GM21737 (cell line): ENCODE measurements around the gene CHMP1B.
"Not testable (repeated sequence)": the region's sequence is repeated elsewhere in the genome, so short reads cannot be mapped to it uniquely, and the experiment has no call there.

Experiments
- ATAC-seq: cut with Tn5 transposase; IDR thresholded peaks from one replicate; pipeline ENCODE4 v1.9.1; 2021; ENCODE audit warnings: mild to moderate bottlenecking, moderate library complexity; ENCODE audit not compliant: unreplicated experiment

CHMP1B gene

DNA sequence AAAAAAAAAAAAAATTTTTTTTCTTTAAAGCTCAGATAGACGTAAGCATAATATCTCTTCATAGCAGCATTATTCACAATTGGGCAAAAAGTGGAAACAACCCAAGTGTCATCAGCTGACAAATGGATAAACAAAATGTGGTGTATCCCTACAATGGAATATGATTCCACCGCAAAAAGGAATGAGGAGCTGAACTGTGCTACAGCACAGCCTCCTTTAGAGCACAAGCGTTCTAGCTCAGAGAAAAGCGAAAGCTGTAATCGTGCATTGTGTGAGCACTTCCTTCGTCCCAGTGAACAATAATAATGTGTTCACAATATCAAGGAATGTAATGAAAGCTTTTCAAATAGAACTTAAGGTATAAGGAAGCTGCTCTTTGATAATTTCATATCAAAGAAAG, 11.7 kb upstream of the CHMP1B start:
- ATAC-seq, result no peak

DNA sequence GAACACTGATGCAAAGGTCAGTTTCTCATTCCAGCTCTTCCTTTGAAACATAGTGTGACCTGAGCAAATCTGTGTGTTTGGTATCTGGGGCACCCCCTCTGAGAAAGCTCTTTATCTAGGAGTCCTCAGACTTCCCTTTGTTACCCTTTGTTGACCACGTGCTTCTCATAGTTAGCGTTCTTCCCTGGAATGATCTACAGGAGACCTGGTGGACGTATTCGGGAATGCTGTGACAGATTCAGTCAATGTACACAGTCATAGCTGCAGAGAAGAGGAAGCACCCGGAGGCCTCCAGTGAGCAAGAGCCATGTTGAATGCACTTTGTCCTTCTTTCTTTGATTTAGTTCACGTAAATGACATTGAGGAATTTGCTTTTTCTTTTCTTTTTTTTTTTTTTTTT, 10.7 kb upstream of the CHMP1B start:
- ATAC-seq, result no peak

DNA sequence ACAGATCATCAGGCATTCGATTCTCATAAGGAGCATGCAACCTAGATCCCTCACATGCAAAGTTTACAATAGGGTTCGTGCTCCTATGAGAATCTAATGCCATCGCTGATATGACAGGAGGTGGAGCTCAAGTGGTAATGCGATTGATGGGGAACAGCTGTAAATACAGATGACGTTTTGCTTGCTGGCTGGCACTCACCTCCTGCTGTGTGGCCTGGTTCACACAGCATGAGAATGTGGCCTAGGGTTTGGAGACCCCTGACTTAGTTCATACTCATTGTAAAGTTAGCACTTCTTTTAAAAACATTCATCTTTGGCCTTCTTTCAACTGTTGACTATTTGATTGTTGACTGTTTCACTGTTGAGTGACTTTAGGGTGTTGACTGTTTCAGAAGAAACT, 8.7 kb upstream of the CHMP1B start:
- no peak for ATAC-seq

DNA sequence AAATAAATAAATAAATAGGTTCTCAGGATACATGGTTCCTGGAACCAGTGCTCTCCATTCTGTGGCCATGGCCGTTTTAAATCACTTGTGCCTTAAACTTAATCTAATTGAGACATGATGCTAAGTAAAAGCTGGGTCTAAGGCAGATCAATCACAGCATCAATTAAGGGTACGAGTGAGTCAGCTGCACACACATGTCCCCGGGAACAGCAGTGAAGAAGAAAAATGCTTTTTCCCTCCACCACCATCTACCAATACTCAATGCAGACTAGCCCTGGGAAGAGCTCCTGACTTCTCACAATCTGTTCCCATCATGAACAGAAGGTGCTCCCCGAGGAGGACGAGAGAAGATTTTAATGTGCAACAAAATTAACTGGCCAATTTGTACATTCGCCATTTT, 6.8 kb upstream of the CHMP1B start:
- no peak for ATAC-seq

DNA sequence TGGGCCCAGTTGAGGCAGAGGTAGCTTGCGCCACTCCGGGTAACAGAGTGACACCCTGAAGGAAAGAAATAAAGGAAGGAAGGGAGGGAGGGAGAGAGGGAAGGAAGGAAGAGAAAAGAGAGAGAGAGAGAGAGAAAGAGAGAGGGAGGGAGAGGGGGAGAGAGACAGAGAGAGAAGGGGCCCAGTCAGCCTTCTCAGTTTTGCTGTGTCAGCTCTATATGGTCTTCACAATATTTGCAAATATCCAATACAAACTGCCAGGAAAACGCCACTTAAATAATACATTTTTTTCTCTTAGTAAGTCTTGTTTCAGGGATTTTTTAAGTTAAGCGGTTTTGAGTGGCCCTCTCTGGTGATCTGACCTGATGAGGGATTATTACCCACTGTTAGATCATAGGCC, 5.6 kb upstream of the CHMP1B start:
- no peak for ATAC-seq

DNA sequence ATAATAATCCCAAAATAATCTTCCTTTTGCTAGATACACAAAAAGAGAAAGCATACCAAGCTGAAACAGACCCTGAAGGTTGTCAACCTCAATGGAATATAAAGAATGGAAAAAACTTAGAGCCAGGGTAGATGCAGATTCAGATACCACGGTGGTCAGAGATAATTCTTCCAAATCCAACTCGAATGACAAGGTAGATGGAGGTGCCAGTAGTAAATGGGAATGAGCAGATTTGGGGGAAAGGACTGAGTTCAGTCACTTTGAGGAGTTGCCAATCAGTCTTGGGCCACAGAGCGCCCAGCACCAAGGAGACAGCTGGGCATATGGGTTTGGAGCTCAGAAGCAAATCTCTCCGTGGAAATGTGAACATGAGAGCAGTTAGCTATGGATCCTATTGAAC, 3.4 kb upstream of the CHMP1B start:
- no peak for ATAC-seq

DNA sequence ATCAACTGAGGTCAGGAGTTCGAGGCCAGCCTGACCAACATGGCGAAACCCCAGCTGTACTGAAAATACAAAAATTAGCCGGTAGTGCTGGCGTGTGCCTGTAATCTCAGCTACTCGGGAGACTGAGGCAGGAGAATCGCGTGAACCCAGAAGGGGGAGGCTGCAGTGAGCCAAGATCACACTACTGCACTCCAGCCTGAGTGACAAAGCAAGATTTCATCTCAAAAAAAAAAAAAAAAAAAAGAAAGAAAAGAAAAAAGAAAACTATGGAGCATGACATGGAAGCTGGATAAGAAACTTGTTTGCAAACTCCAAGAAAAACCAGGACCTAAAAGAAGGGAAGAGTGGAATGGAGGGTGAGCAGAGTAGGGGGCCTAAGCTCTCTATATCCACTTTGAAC, 1.9 kb upstream of the CHMP1B start:
- no peak for ATAC-seq

DNA sequence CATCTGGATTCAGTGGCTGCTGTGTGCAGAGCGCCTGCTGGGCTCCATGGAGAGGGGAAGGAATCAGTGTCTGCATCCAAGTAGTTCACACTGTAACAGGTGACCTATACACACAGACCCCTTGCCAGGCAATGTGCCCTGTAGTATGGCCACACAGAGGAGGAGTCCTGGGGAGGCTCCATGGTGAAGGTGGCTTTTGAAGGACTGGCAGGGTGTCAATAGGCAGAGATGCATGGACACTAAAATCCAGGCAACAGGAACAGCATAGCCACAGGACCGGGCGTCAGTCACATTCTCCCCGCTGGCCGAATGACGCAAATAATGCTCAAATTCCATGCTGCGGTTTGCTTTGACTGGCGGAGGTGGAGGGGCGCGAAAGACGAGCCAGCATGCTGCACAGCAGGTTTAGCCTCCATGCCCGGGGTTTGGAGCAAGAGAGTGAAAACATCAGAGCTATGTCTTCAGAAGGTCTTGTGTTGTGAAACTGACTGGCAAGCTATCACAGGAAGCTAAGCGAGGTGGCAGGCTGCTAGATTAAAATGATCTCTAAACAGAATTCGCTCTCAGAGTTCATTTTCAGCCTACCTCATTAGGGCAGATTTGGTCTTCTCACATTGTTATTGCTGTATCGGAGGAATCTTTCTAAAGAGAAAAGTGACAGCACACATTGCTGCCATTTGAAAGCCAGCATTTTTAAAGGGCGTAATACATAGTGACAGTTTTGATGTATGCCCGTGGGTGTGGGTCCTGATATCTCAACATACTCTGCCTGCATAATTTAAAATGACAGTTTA, 1.2 kb upstream of the CHMP1B start:
- ATAC-seq, result no peak

DNA sequence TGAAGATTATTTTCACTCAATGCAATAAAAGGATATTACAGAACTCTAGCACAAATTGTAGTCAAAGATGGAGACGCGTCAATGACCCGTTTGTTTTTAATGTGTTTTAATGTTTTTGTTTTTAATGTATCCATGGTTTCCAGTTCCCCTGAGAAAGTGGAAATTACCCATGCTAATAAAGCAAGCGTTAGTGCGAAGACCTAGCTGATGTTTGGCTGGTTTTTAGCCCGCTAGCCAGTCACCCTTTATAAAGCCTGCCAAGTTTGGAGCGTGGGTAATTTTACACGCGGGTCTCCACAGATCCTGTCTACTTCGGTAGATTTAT, 430 bp upstream of the CHMP1B start:
- peak; percentile 16 for ATAC-seq

DNA sequence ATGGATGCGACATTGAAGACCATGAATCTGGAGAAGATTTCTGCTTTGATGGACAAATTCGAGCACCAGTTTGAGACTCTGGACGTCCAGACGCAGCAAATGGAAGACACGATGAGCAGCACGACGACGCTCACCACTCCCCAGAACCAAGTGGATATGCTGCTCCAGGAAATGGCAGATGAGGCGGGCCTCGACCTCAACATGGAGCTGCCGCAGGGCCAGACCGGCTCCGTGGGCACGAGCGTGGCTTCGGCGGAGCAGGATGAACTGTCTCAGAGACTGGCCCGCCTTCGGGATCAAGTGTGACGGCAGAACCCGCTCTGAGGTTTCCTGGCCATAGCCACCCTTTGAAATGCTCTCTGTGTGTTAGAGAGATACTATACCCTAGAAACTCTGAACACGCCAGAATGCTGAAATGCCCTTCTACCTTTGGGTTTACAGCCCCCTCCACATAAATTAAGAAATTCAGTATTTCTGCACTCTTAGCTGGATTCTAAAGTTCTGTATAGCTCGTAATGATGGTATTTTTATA, 659 bp downstream of the CHMP1B start:
- peak; percentile 25 for ATAC-seq

DNA sequence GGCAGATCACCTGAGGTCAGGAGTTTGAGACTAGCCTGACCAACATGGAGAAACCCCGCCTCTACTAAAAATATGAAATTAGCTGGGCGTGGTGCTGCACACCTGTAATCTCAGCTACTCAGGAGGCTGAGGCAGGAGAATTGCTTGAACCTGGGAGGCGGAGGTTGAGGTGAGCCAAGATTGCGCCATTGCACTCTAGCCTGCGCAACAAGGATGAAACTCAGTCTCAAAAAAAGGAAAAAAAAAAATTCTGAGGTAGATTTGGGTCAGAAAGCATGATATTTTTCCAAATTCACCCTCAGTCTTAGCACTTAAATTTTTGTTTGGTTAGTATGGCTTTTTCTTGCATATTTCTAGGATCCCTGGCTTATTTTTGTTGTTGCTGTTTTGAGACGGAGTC, 3.3 kb downstream of the CHMP1B start:
- not testable (repeated sequence) for ATAC-seq

DNA sequence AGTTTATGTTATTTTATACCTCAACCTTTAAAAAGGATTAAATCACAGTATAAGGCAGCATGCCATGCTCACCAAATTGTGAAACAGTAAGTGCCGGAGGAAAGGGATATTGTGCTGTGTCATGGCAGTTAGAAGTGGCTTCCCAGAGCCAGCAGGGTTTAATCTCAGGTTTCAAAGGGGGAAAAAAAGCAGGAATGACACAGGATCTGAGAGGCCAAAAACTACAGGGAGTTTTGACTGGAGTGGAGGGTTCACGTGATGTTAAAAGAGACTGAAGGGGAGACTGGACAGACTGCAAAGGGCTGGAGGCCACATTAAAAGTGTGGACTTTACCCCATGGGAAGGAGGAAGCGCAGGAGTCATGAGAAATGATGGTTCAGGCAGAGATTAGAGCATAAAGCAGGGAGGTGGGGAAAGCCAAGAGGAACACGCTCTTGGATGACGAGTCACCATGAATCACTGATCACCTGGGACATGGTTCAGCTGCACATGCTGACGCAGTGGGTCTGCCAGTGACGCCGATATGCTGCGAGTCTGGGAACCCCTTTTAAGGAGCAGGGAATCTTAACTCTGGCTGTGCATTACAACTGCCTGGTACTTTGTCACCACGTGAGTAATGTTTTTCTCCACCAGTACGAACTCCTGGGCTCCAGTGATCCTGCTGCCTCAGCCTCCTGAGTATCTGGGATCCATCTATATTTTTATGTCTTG, 6.1 kb downstream of the CHMP1B start:
- ATAC-seq, result no peak

DNA sequence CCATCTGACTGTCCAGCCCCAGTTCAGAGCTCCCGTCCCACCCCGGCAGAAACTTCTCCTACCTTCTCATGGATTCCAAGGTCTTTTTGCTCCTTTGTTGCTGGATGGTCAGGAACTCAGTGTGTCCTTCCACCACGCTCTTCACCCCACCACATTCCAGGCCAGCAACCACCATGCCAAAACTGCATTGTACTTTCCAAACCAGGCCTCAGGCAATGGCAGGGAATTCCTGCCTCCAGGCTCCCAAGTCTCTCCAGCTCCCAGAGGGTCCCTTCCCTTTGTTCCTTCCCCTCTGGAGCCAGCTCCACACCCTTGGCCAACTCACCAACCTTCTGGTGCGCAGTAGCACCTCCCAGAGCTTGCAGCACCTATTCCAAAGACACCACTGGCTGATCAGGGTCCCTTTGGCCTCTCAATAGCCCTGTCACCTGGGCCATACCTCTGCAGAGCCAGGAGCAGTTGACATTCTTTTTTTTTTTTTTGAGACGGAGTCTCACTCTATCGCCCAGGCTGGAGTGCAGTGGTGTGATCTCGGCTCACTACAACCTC, 8.1 kb downstream of the CHMP1B start:
- no peak for ATAC-seq

DNA sequence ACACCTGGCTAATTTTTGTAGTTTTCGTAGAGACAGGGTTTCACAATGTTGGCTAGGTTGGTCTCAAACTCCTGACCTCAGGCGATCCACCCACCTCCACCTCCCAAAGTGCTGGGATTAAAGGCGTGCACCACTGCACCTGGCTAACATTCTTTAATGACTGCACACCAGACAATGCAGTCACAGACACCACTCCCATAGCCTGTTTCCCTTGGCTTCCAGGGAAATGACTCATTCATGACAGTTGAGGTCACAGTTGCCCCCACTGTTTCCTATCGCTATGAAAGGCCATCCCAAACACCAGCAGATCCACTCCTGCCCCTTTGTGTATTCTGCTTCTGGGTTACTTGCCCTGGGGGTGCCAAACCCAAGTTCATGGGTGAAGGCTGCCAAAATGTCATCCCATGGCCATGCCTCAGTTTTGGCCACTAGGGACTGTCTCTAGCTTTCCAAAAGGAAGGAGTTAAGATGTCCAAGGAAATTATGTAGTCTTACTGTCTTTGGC, 8.7 kb downstream of the CHMP1B start:
- ATAC-seq, result no peak

DNA sequence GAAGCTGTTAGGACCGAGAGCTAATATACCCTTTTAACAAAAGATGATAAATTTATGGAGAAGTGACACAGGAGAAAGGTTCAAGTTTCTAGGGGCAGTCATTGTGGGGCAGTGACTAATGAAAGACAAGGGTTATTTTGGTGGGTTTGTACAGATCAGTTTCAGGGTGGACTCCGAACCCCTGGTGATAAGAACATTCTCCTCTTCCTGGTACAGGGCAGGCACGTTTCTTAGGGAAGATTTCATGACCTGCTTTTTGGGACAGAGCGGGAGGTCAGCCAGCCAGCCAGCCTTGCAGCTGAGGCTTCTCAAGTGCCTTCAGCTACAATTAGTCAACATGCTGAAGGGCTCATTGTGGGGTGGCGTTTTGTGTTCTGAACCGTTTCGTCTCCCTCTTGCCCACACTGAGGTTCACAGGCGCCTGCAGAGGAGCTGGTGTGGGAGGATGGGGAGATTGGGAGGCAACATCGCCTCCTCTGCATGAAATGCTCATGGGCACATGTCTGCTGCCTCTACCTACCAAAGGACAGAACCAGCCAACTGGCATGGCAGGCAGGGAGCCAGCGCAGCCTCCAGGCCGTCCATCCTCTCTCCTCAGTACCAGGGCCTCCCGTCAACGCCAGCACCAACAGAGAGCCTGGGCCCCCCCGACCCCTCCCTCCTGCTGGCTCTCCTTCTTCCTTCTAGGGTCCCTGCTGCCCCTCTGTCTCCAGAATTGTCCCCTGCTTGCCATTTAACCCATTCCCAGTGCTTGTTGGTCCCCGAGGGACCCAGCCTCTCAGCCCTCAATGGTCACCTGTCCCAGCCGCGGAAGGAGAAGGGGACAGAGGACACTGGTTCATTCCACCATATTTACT, 9.6 kb downstream of the CHMP1B start:
- no peak for ATAC-seq

DNA sequence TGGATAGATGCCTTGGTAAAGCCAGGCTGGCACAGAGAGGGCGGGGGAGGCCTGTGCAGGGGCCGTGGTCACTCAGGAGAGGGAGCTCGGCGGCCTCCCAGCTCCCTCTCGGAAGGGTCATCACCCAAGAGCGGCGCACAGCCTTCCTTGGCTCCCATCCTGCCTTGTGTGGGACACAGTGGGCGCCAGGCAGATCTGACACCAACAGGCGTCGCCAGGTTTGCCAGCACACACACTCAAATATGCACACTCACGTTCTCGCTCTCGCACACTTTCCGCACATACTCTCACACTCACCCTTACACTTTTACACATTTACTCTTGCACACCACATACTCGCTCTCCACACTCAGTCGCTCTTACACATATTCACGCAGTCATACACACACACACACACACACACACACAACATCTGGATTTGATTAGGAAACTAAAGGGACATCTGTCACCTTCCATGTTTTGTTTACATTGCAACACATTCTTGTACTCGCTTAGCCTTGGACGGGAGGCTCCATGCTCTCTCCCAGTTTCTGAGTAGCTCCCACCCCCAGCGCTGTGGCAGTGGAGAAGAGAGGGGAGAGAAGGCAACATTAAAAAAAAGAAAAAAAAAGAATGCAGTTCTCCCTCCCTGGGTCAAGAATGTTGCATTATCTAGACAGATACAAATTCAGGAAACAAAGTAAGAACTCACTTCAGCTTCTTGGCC, 10.5 kb downstream of the CHMP1B start:
- ATAC-seq, result no peak

DNA sequence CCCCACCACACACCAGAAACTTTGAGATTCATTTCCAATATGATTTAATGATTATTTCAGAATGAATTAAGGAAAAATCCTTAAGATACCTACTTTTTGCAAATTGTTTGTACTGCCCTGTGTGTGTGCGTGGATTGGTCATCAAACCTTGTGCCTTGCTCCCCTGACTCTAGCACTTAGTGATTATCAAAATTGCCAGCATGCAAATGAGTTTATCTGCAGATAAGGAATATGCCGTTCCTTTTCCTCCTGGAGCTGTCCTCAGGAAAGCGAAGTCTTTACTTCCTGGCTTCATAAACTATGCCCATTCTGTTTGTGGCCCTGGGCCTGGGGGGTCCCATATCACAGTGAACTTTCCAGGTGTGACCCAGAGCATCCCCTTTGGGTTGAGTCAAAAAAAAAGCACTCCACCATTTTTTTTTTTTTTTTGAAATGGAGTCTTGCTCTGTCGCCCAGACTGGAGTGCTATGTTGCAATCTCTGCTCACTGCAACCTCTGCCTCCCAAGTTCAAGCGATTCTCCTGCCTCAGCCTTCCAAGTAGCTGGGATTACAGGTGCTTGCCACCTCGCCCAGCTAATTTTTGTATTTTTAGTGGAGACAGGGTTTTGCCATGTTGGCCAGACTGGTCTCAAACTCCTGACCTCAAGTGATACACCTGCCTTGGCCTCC, 11.4 kb downstream of the CHMP1B start:
- ATAC-seq, result no peak

DNA sequence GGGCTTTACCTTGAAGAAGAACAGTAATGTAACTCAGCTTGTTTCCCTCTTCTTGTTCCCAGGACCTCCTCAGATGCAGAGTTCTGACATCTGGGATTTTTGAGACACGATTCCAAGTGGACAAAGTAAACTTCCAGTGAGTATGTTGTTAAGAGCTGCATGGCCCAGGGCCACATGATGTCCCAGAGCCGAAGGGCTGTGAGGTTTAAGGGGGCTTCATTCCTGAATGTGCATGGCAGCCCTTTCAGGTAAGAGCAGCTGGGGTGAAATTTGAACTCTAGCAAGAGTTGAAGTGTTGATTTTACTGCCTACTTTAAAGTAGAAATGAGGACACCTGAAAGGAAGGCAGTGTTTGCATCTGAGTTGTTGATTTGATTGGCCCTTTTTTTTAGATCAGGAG, 13.3 kb downstream of the CHMP1B start:
- ATAC-seq, result no peak

DNA sequence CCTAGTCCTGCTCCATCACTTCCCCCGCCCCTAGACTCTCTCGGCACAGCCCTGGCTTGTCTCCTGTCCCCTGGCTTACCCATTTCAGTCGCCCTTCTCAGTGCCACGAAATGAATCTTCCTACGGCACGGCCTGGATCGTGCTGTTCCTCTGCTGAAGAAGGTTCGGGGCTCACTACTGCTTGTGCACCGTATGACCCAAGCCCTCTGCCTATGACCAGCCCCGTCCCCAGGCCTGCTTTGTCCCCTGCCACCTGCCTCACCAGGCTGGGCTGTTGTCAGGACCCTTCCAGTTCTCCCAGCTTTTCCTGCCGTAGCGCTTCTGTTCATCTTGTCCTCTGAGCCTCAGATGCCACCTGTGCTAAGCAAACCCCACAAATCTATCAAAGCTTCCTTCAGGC, 13.9 kb downstream of the CHMP1B start:
- no peak for ATAC-seq

DNA sequence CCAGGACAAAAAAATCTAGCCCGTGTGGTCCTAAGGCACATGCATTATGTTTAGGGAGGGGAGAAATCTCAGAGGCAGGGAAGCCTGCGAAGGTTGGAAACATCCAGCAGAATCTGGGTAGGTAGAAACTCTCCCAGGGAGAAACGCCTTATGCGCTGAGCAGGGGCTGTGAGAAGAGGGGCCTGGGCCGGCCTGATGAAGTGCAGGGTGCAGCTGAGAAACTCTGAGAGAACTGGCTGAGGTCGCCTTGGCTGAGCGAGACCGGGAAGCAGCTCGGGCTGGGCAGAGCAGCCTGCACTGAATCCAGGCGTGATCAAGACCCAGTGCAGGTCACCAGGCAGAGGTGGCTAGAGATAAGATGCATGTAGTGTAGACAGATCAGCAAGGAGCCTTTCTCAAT, 15.1 kb downstream of the CHMP1B start:
- no peak for ATAC-seq
